NCI-H187 (cell line): Measurements from ENCODE around the gene KDM8.

Source experiments
- DNase-seq, 2 experiments: peaks; one replicate each; lab custom pipeline; 2025; lab: John Stamatoyannopoulos, UW

KDM8 gene

GRCh38 chr16:27269300-27270150 lies 66.2 kb downstream of the KDM8 start:
- DNase-seq, result no peak

- DNase-seq, result no peak
Observed at GRCh38 chr16:27270349-27270748, 67.0 kb downstream of the KDM8 start.
